KG1 (cell line): ENCODE results near the gene TCF7L2.

Experiments used
- DNase-seq: peaks from one replicate; lab custom pipeline; 2025; lab: John Stamatoyannopoulos, UW

TCF7L2 gene

GRCh38 chr10:113067501-113067900 is 117.5 kb downstream of the TCF7L2 start:
- no peak for DNase-seq

- no peak for DNase-seq
These were observed 118.3 kb downstream of the TCF7L2 start for GRCh38 chr10:113068178-113068890.

- no peak for DNase-seq
These were observed 119.5 kb downstream of the TCF7L2 start for GRCh38 chr10:113069595-113069994.

- DNase-seq, result no peak
These were observed 121.4 kb downstream of the TCF7L2 start for GRCh38 chr10:113071446-113071845.

- DNase-seq, result no peak
These were observed 123.6 kb downstream of the TCF7L2 start for GRCh38 chr10:113073549-113074189.

GRCh38 chr10:113076949-113077348 is 126.9 kb downstream of the TCF7L2 start:
- DNase-seq, result no peak

GRCh38 chr10:113078282-113078907 is 128.3 kb downstream of the TCF7L2 start:
- no peak for DNase-seq

GRCh38 chr10:113080061-113080924 is 130.2 kb downstream of the TCF7L2 start:
- no peak for DNase-seq

GRCh38 chr10:113080925-113081229 is 130.8 kb downstream of the TCF7L2 start:
- DNase-seq, result no peak

- DNase-seq, result no peak
These were observed 134.0 kb downstream of the TCF7L2 start for GRCh38 chr10:113084031-113084430.

GRCh38 chr10:113085776-113086175 is 135.7 kb downstream of the TCF7L2 start:
- no peak for DNase-seq

- DNase-seq, result no peak
These were observed 136.2 kb downstream of the TCF7L2 start for GRCh38 chr10:113086282-113086681.

GRCh38 chr10:113087165-113088029 is 137.3 kb downstream of the TCF7L2 start:
- DNase-seq, result no peak

GRCh38 chr10:113088194-113088593 is 138.1 kb downstream of the TCF7L2 start:
- DNase-seq, result no peak

GRCh38 chr10:113089551-113089950 is 139.5 kb downstream of the TCF7L2 start:
- no peak for DNase-seq

- no peak for DNase-seq
These were observed 141.9 kb downstream of the TCF7L2 start for GRCh38 chr10:113091920-113092319.

- no peak for DNase-seq
These were observed 143.4 kb downstream of the TCF7L2 start for GRCh38 chr10:113093188-113094113.

- peak; percentile 37 for DNase-seq
These were observed 144.1 kb downstream of the TCF7L2 start for GRCh38 chr10:113094114-113094486.

- DNase-seq, result no peak
These were observed 145.5 kb downstream of the TCF7L2 start for GRCh38 chr10:113095419-113096127.
